ENCODE measurements around the gene SLC16A13. TPM values are rescaled to one million over a fixed set of nuclear protein-coding genes. Genes with fewer than 3 reads are reported as not detected.

The SLC16A13 gene
- total RNA-seq, 6 experiments from 2014 or later = 1.6 to 3.4 (median 1.9) TPM

DNA sequence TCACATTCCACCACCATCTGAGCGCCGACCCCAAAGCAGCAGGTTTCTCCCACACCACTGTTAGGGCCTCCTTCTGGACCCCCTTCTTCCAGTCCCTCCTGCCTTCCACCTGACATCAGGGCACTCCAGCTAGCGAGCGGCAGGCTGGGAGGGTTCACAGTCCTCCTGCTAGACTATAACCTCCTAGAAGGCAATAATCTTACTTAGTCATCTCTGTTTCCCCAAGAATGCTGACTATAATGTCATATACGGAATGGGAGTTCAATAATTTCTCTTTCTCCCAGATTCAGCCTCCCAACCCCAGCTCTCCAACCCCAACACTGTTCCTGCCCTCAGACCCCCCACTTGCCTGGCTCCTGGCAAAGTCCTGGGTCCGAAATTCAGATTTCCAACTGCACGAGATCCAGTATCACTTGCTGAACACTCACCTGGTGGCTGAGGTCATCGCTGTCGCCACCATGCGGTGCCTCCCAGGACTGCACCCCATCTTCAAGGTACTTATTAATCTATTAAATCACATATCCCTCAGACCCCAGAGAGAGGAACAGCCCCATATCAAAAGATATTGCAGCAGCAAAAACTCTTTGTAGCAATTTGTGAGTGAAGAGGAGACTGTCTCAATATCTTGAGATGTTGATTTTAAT, 34.4 kb upstream of the SLC16A13 start:
- TF ChIP-seq, protein P1, sequence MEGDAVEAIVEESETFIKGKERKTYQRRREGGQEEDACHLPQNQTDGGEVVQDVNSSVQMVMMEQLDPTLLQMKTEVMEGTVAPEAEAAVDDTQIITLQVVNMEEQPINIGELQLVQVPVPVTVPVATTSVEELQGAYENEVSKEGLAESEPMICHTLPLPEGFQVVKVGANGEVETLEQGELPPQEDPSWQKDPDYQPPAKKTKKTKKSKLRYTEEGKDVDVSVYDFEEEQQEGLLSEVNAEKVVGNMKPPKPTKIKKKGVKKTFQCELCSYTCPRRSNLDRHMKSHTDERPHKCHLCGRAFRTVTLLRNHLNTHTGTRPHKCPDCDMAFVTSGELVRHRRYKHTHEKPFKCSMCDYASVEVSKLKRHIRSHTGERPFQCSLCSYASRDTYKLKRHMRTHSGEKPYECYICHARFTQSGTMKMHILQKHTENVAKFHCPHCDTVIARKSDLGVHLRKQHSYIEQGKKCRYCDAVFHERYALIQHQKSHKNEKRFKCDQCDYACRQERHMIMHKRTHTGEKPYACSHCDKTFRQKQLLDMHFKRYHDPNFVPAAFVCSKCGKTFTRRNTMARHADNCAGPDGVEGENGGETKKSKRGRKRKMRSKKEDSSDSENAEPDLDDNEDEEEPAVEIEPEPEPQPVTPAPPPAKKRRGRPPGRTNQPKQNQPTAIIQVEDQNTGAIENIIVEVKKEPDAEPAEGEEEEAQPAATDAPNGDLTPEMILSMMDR (IDR thresholded peaks at IDR 0.05) = peak; percentile 75
- H3K27ac Mint-ChIP-seq = no peak overlapping the region
- peaks cover 20% of the 10 kb centered on the region for H3K36me3 Mint-ChIP-seq (ENCODE audit: low read depth)
- peaks cover 1% of the 10 kb centered on the region for H3K27me3 Mint-ChIP-seq (ENCODE audit: insufficient read depth)
- peaks cover 5% of the 10 kb centered on the region; the same call in 1 of the 2 replicates for H3K4me1 Mint-ChIP-seq (ENCODE audit: low read depth)
- no peak for DNase-seq
- no peak overlapping the region for H3K4me3 Mint-ChIP-seq
- no peaks in the 10 kb centered on the region for H3K9me3 Mint-ChIP-seq

DNA sequence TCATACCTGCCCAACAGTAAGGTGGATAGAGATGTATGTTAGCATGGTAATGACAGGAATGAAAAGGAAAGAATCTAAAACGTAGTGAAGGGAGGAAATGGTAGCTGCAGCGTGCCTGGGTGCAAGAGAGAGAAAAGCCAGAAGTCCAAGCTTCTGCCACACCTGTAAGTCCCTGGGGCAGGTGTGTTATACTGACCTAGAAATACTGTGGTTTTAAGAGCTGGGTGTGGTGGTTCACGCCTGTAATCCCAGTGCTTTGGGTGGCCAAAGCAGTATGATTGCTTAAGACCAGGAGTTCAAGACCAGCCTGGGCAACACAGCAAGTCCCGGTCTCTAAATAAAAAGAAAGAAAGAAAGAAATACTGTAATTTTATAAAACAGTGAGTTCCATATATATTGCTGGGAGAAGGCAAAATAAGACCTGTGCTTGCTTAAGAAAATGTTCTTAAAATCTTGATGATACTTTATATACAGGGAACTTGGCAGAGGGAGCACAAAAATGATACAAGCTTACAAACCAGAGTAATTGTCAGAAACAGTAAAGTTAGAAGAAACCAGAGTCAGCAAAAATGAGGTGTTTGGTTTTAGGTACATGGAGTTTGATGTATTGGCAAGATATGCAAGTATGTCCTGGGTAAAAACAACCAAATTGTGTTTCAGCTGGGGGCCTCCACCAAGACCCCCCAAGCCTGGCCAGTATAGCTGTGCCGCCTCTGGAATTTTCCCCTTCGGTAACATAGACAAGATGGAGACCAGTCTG, 33.3 kb upstream of the SLC16A13 start:
- Mint-ChIP-seq H3K4me3 (no peak overlapping the region), H3K9me3 (no peaks in the 10 kb centered on the region), H3K4me1 (ENCODE audit: low read depth) (peaks cover 5% of the 10 kb centered on the region; the same call in 1 of the 2 replicates), H3K27me3 (ENCODE audit: insufficient read depth) (peaks cover 1% of the 10 kb centered on the region), H3K27ac (no peak overlapping the region), H3K36me3 (ENCODE audit: low read depth) (peaks cover 14% of the 10 kb centered on the region)
- no peak for DNase-seq
- TF ChIP-seq, protein P1 (IDR thresholded peaks at IDR 0.05) = no peak

DNA sequence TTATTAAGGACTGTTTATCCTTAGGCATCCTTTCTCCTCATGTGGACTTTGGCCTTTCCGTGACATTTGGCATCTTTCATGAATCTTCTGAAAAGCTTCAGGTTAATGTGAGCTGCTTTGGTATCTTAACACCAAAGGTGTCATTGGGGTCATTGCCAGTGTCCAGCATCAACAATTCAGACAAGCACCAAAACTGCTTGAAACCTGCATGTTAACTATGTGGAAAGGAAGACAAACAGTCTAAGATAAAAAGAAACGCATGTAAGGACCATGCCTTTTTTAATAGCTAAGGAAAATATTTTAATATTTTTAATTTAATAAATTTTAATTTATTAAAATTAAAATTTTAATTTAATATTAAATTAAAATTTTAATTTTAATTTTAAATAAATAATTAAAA, 32.1 kb upstream of the SLC16A13 start:
- peaks cover 7% of the 10 kb centered on the region for H3K36me3 Mint-ChIP-seq (ENCODE audit: low read depth)

DNA sequence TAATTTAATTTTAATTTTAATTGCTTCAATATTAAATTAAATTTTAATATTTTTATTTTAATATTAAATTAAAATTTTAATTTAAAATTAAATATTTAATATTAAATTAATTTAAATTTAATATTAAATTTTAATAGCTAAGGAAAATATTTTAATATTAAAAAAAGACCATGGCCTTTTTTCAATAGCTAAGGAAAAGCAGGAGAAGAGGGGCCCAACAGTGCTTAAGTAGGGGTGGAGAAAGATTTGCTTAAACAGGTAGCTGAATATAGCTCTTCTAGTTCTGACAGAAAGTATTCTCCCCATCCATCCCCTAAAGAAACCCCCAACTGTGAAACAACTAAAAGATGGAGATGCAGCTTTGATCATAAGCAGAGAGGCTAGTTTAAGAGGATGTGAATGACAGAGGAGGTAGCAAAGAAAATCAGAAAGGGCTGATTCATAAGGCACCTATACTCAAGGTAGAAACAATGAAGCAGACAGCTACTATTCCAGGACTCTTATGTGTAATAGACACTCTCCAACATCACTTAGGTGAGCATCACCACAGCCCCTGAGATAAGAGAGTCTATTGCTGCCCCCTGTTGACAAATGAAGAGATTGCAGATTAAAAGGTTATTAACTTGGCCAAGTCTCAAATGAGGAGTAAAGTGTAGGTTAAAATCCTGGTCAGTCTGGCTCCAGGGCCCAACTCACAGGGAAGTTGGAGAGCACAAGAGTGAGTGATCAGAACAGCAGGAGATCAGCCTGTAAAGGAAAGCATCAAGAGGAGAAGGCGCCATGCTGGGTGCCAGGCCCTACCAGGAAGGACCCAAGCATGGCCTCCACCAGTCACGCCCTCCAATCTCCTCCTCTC, 31.2 kb upstream of the SLC16A13 start:
- no peak overlapping the region for H3K4me3 Mint-ChIP-seq
- no peaks in the 10 kb centered on the region for H3K9me3 Mint-ChIP-seq
- H3K36me3 Mint-ChIP-seq (ENCODE audit: low read depth) = peaks cover 11% of the 10 kb centered on the region
- TF ChIP-seq, protein P1 (IDR thresholded peaks at IDR 0.05) = peak; percentile 86
- peaks cover 10% of the 10 kb centered on the region for H3K4me1 Mint-ChIP-seq (ENCODE audit: low read depth)
- H3K27me3 Mint-ChIP-seq (ENCODE audit: insufficient read depth) = no peaks in the 10 kb centered on the region; the same call in 1 of the 2 replicates
- peak; percentile 56 for DNase-seq
- H3K27ac Mint-ChIP-seq = no peak overlapping the region

More for the DNA sequence above, 32.1 kb upstream of the SLC16A13 start:
- no peaks in the 10 kb centered on the region for H3K9me3 Mint-ChIP-seq
- no peak overlapping the region for H3K4me3 Mint-ChIP-seq
- no peaks in the 10 kb centered on the region; the same call in 1 of the 2 replicates for H3K27me3 Mint-ChIP-seq (ENCODE audit: insufficient read depth)
- no peak overlapping the region for H3K27ac Mint-ChIP-seq
- DNase-seq = no peak
- H3K4me1 Mint-ChIP-seq (ENCODE audit: low read depth) = peaks cover 5% of the 10 kb centered on the region; the same call in 1 of the 2 replicates
- TF ChIP-seq, protein P1 (IDR thresholded peaks at IDR 0.05) = no peak

DNA sequence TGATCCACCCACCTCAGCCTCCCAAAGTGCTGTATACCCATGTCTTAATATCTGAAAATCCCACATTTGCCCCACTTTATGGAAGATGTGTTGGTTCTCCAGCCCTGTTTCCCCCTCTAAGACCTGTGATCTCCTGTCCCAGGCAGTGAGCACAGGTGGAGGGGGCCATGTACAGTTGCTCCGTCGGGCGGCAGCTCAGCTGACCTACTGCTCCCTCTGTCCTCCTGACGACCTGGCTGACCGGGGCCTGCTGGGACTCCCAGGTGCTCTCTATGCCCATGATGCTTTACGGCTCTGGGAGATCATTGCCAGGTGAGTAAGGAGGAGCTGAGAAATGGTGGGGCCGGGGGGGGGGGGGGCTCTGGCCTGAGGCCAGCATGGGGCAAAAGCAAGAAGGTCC, 30.1 kb upstream of the SLC16A13 start:
- H3K4me3 Mint-ChIP-seq = no peak overlapping the region
- no peaks in the 10 kb centered on the region; the same call in 1 of the 2 replicates for H3K27me3 Mint-ChIP-seq (ENCODE audit: insufficient read depth)
- no peak overlapping the region for H3K27ac Mint-ChIP-seq
- TF ChIP-seq, protein P1 (IDR thresholded peaks at IDR 0.05) = no peak
- no peak for DNase-seq
- no peaks in the 10 kb centered on the region for H3K9me3 Mint-ChIP-seq
- H3K4me1 Mint-ChIP-seq (ENCODE audit: low read depth) = peaks cover 21% of the 10 kb centered on the region
- peaks cover 13% of the 10 kb centered on the region for H3K36me3 Mint-ChIP-seq (ENCODE audit: low read depth)
